Measurements from ENCODE around the gene RARG. TPM values are rescaled to one million over a fixed set of nuclear protein-coding genes. Genes with fewer than 3 reads are reported as not detected.

The RARG gene
- total and polyA plus RNA-seq, 2 donors = 4.6 to 8.5 TPM

DNA sequence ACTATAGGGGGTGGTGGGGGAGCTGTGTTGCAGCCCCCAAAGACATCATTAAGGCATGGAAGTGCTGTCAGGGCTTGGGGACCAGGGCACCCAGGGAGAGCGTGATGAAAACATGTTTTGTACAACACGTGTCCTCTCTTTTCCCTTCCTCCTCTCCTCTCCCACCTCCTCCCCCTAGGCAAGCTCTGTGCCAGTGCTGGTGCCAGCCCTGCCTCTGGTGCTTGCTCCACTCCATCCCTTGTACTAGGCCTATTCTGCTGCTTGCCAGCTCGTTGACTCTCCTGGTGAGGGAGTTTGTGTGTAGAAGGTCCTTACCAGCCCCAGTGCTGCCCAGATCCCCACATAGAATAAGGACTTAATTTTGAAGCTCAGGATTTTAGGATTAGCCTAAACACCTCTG is 3.2 kb upstream of the RARG start:
- H3K9me3 ChIP-seq (ENCODE audit: control insufficient read depth in 2 of 2, insufficient read depth in 1 of 2, low read length in 1 of 2) = peaks cover 0 to 13% of the 10 kb centered on the region in 2 donors
- no peak for DNase-seq (ENCODE audit: low read depth in 6 of 9, low spot score in 9 of 9)
- WGBS = 95% methylated on average over 3 of the region's 3 CpGs
- H3K27me3 ChIP-seq (ENCODE audit: control insufficient read depth in 2 of 2, insufficient read depth in 1 of 2, low read length in 1 of 2) = peaks cover 7 to 43% of the 10 kb centered on the region in 2 donors
- no peak overlapping the region for H3K4me3 ChIP-seq (ENCODE audit: low read length in 2 of 2)
- peaks cover 36 to 60% of the 10 kb centered on the region in 2 donors for H3K4me1 ChIP-seq (ENCODE audit: control insufficient read depth in 2 of 2, insufficient read depth in 2 of 2, low read length in 2 of 2)
- no peaks in the 10 kb centered on the region for H3K36me3 ChIP-seq (ENCODE audit: control insufficient read depth in 2 of 2, insufficient read depth in 2 of 2, low read length in 1 of 2)
- H3K27ac ChIP-seq (ENCODE audit: low read depth in 1 of 2, low read length in 1 of 2) = no peak overlapping the region

DNA sequence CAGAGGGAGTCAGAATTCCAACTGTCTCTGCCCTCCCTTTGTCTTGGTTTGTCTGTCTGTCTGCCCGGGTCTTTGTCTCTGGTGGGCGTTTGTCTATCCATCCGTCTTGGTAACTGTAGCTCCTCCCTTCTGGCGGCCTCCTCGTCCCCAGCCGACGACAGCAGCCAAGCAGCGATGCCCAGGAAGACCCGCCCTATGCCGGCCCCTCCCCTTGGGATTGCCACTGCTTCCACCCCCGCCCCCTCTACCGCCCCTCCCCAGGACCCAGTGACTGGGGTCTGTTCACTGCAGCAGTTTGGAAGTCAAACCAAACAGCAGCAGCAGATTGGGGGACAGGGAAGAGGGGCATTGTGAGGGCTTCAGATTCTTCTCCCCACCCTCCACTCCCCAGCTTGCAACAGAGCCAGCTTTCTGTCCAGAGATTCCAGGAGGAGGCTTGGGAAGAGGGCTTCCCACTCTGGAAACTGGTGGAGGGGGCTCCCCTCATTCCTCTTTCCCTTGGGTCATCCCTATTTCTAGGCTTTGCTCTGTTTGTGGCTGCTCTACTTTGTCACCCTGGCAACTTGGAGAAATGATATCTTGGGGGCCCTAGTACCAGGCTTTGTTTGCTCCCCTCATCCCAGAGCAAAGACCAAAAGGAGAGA is 2.4 kb upstream of the RARG start:
- WGBS = 18% methylated on average over 12 of the region's 12 CpGs
- H3K36me3 ChIP-seq (ENCODE audit: control insufficient read depth in 2 of 2, insufficient read depth in 2 of 2, low read length in 1 of 2) = no peaks in the 10 kb centered on the region
- H3K9me3 ChIP-seq (ENCODE audit: control insufficient read depth in 2 of 2, insufficient read depth in 1 of 2, low read length in 1 of 2) = peaks cover 0 to 13% of the 10 kb centered on the region in 2 donors
- DNase-seq (ENCODE audit: low read depth in 6 of 9, low spot score in 9 of 9) = no peak
- no peak overlapping the region for H3K4me3 ChIP-seq (ENCODE audit: low read length in 2 of 2)
- no peak overlapping the region for H3K27ac ChIP-seq (ENCODE audit: low read depth in 1 of 2, low read length in 1 of 2)
- peaks cover 36 to 60% of the 10 kb centered on the region in 2 donors for H3K4me1 ChIP-seq (ENCODE audit: control insufficient read depth in 2 of 2, insufficient read depth in 2 of 2, low read length in 2 of 2)
- peaks cover 7 to 48% of the 10 kb centered on the region in 2 donors for H3K27me3 ChIP-seq (ENCODE audit: control insufficient read depth in 2 of 2, insufficient read depth in 1 of 2, low read length in 1 of 2)

DNA sequence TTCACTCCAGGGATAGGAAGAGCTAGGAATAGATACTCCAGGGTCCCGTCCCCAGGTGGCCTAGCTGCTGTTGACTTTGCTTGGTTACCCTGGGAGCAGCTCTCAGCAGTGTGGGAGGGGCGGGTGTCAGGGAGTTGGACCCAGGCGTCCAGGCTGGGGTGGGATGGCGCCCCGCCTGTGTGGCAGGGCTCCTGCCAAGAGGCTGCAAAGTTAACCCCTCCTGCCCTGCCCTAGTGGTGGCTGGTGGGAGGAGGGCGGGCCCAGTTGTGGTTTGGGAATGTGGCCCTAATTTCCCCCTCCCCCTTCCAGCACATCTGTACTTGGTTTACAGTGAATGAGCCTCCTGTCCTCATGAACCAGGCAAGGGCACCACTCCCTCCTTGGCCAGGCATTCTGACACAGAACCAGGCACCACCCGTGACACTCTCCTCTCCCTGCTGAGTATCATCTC is 1.7 kb upstream of the RARG start:
- H3K9me3 ChIP-seq (ENCODE audit: control insufficient read depth in 2 of 2, insufficient read depth in 1 of 2, low read length in 1 of 2) = peaks cover 0 to 13% of the 10 kb centered on the region in 2 donors
- 83% methylated on average over 7 of the region's 7 CpGs for WGBS
- no peaks in the 10 kb centered on the region for H3K36me3 ChIP-seq (ENCODE audit: control insufficient read depth in 2 of 2, insufficient read depth in 2 of 2, low read length in 1 of 2)
- H3K4me3 ChIP-seq (ENCODE audit: low read length in 2 of 2) = no peak overlapping the region
- DNase-seq (ENCODE audit: low read depth in 6 of 9, low spot score in 9 of 9) = no peak
- no peak overlapping the region for H3K27ac ChIP-seq (ENCODE audit: low read depth in 1 of 2, low read length in 1 of 2)
- peaks cover 36 to 60% of the 10 kb centered on the region in 2 donors for H3K4me1 ChIP-seq (ENCODE audit: control insufficient read depth in 2 of 2, insufficient read depth in 2 of 2, low read length in 2 of 2)
- peaks cover 7 to 50% of the 10 kb centered on the region in 2 donors for H3K27me3 ChIP-seq (ENCODE audit: control insufficient read depth in 2 of 2, insufficient read depth in 1 of 2, low read length in 1 of 2)

DNA sequence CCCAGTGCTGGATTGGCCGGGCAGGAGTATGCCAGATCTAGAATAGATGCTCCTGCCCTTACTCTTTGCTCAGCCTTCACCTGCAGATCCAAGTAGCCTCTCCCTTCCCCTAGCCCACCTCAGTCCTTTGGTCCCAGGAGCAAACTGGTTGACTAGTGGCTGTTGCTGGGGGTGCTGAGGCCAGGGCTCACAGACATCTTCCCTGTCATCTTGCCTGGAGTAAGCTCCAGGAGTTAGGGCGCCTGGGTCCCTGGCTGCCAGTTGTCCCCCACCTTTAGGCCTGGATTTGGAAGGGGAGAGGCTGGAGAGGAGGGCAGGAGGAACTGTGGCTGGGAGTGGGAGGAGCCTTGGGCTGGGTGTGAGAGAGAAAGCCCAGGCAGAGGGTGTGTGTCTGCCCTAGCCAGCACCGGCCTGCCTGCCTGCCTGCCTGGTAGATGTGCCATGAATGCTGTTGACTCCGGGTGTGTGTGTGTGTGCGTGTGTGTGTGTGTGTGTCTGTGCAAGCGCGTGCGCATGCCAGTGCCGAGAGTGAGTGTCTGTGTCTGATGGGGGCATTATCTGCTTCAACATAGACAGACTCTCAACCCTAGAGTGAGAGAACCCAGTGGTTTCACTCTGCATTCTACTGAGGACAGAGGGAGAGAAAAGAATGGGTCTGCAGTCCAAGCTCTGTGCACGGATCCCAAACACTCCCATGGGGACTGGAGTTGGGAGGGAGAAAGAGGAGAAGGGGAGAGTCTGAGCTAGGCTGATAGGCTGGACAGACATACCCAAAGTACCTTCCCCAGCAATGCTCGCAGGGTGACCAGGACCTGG is 845 bp upstream of the RARG start:
- H3K36me3 ChIP-seq (ENCODE audit: control insufficient read depth in 2 of 2, insufficient read depth in 2 of 2, low read length in 1 of 2) = no peaks in the 10 kb centered on the region
- peaks cover 36 to 60% of the 10 kb centered on the region in 2 donors for H3K4me1 ChIP-seq (ENCODE audit: control insufficient read depth in 2 of 2, insufficient read depth in 2 of 2, low read length in 2 of 2)
- H3K4me3 ChIP-seq (ENCODE audit: low read length in 2 of 2) = peak overlapping the region; percentile 21 to 49
- peaks cover 7 to 50% of the 10 kb centered on the region in 2 donors for H3K27me3 ChIP-seq (ENCODE audit: control insufficient read depth in 2 of 2, insufficient read depth in 1 of 2, low read length in 1 of 2)
- H3K27ac ChIP-seq (ENCODE audit: low read depth in 1 of 2, low read length in 1 of 2) = no peak overlapping the region
- peak in 1 of 9 donors; percentile 42 for DNase-seq (ENCODE audit: low read depth in 6 of 9, low spot score in 9 of 9)
- WGBS = 35% methylated on average over 11 of the region's 11 CpGs
- peaks cover 0 to 13% of the 10 kb centered on the region in 2 donors for H3K9me3 ChIP-seq (ENCODE audit: control insufficient read depth in 2 of 2, insufficient read depth in 1 of 2, low read length in 1 of 2)

DNA sequence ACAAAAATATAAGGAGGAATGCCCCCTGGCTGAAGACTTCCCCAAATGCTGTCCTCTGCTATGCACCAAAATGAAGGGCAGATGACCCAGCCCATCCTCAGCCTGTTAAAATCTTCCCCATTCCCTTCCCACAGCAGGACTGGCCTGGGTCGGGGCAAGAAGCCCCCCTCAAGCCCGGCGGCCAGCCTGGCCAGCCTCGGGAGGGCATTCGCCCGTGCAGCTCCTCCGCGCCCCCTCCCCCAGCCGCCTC is 413 bp downstream of the RARG start:
- H3K4me3 ChIP-seq (ENCODE audit: low read length in 2 of 2) = peak overlapping the region; percentile 23 to 49
- peaks cover 7 to 50% of the 10 kb centered on the region in 2 donors for H3K27me3 ChIP-seq (ENCODE audit: control insufficient read depth in 2 of 2, insufficient read depth in 1 of 2, low read length in 1 of 2)
- 7% methylated on average over 9 of the region's 9 CpGs for WGBS
- H3K36me3 ChIP-seq (ENCODE audit: control insufficient read depth in 2 of 2, insufficient read depth in 2 of 2, low read length in 1 of 2) = no peaks in the 10 kb centered on the region
- no peak overlapping the region for H3K27ac ChIP-seq (ENCODE audit: low read depth in 1 of 2, low read length in 1 of 2)
- peaks cover 35 to 56% of the 10 kb centered on the region in 2 donors for H3K4me1 ChIP-seq (ENCODE audit: control insufficient read depth in 2 of 2, insufficient read depth in 2 of 2, low read length in 2 of 2)
- H3K9me3 ChIP-seq (ENCODE audit: control insufficient read depth in 2 of 2, insufficient read depth in 1 of 2, low read length in 1 of 2) = peaks cover 0 to 13% of the 10 kb centered on the region in 2 donors
- DNase-seq (ENCODE audit: low read depth in 6 of 9, low spot score in 9 of 9) = no peak

DNA sequence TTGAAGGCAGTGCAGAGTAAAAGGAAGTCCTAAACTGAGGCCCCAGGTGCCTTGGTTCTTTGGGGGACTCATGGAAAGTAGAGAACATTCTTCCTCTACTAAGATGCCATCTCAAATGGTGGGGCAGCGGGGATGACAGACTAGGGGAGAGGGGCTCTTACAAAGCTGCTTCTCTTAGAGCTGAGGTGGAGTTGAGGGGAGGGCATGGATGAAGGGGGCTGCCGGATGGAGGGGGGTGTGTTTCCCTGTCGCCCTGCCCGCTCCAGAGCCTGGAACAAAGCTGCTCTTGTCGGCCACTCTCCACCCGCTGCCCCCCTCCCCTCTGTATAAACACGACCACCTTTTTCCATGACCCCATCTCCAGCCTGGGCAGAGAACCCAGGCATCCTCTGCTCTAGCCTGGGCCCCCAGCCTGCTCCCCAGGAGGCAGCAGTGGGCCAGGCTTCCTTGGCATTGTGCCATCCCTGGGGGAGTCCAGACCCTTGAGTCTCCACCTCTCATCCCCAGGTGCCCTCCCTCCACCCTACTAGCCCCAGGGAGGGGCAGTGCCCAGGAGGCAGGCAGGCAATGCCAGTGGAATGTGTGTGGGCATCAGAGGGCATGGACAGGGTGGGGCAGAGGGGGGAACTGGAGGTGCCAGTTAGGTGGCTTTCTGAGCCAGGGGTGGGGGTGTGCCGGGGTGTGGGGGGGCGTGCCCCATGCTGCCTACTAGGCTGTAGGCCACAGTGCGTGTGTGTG is 1.7 kb downstream of the RARG start:
- H3K4me1 ChIP-seq (ENCODE audit: control insufficient read depth in 2 of 2, insufficient read depth in 2 of 2, low read length in 2 of 2) = peaks cover 22 to 50% of the 10 kb centered on the region in 2 donors

DNA sequence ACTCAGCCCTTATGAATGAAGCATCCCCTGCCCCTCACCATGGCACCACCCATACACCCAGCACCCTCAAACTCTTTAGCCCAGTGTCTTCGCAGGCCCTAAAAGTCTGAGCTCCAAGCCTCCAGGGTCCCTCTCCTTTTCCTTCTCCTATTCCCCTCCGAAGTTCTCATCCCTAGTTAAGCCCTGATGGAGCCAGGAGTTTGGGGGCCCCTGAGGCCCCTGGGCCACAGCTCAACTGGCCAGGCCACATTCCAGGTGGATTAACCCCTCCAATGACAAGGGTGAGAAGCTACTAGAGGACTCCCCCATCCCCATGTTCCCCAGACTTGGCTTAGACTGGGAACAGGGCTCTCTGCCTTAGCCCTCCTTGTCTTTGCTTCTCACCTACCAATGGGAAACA is 2.6 kb downstream of the RARG start:
- Histone ChIP-seq H3K27me3 (ENCODE audit: control insufficient read depth in 2 of 2, insufficient read depth in 1 of 2, low read length in 1 of 2) (peaks cover 7 to 47% of the 10 kb centered on the region in 2 donors), H3K9me3 (ENCODE audit: control insufficient read depth in 2 of 2, insufficient read depth in 1 of 2, low read length in 1 of 2) (peaks cover 0 to 13% of the 10 kb centered on the region in 2 donors), H3K27ac (ENCODE audit: low read depth in 1 of 2, low read length in 1 of 2) (no peak overlapping the region), H3K4me1 (ENCODE audit: control insufficient read depth in 2 of 2, insufficient read depth in 2 of 2, low read length in 2 of 2) (peaks cover 17 to 50% of the 10 kb centered on the region in 2 donors), H3K4me3 (ENCODE audit: low read length in 2 of 2) (no peak overlapping the region), H3K36me3 (ENCODE audit: control insufficient read depth in 2 of 2, insufficient read depth in 2 of 2, low read length in 1 of 2) (no peaks in the 10 kb centered on the region)
- WGBS = 100% methylated on average over 2 of the region's 2 CpGs
- no peak for DNase-seq (ENCODE audit: low read depth in 6 of 9, low spot score in 9 of 9)

More for the DNA sequence above, 1.7 kb downstream of the RARG start:
- WGBS = 96% methylated on average over 10 of the region's 10 CpGs
- DNase-seq (ENCODE audit: low read depth in 6 of 9, low spot score in 9 of 9) = no peak
- H3K36me3 ChIP-seq (ENCODE audit: control insufficient read depth in 2 of 2, insufficient read depth in 2 of 2, low read length in 1 of 2) = no peaks in the 10 kb centered on the region
- H3K27ac ChIP-seq (ENCODE audit: low read depth in 1 of 2, low read length in 1 of 2) = no peak overlapping the region
- H3K27me3 ChIP-seq (ENCODE audit: control insufficient read depth in 2 of 2, insufficient read depth in 1 of 2, low read length in 1 of 2) = peaks cover 7 to 50% of the 10 kb centered on the region in 2 donors
- H3K4me3 ChIP-seq (ENCODE audit: low read length in 2 of 2) = no peak overlapping the region
- peaks cover 0 to 13% of the 10 kb centered on the region in 2 donors for H3K9me3 ChIP-seq (ENCODE audit: control insufficient read depth in 2 of 2, insufficient read depth in 1 of 2, low read length in 1 of 2)

DNA sequence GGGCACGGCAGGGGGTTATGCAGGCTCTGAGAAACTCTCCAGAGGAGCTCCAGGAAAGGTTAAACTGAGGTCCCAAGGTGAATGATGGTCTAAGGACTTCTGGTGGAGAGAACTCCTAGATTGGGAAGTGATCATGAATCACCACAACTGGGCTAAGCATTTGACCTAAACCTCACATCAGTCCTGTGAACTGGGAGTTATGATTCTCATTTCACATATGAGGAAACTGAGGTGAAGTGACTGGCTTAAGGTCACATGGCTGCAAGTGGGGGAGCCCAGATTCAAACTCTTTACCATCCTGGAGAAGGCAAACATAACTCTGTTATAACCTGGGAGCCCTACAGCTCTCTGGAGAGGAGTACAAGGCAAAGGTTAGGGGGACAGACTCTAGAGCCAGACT is 4.2 kb downstream of the RARG start:
- Histone ChIP-seq H3K27ac (ENCODE audit: low read depth in 1 of 2, low read length in 1 of 2) (no peak overlapping the region), H3K4me3 (ENCODE audit: low read length in 2 of 2) (no peak overlapping the region), H3K9me3 (ENCODE audit: control insufficient read depth in 2 of 2, insufficient read depth in 1 of 2, low read length in 1 of 2) (peaks cover 0 to 7% of the 10 kb centered on the region in 2 donors), H3K36me3 (ENCODE audit: control insufficient read depth in 2 of 2, insufficient read depth in 2 of 2, low read length in 1 of 2) (no peaks in the 10 kb centered on the region), H3K27me3 (ENCODE audit: control insufficient read depth in 2 of 2, insufficient read depth in 1 of 2, low read length in 1 of 2) (peaks cover 7 to 33% of the 10 kb centered on the region in 2 donors), H3K4me1 (ENCODE audit: control insufficient read depth in 2 of 2, insufficient read depth in 2 of 2, low read length in 2 of 2) (peaks cover 18 to 50% of the 10 kb centered on the region in 2 donors)
- 94% methylated on average over 1 of the region's 1 CpG for WGBS
- DNase-seq (ENCODE audit: low read depth in 6 of 9, low spot score in 9 of 9) = no peak

DNA sequence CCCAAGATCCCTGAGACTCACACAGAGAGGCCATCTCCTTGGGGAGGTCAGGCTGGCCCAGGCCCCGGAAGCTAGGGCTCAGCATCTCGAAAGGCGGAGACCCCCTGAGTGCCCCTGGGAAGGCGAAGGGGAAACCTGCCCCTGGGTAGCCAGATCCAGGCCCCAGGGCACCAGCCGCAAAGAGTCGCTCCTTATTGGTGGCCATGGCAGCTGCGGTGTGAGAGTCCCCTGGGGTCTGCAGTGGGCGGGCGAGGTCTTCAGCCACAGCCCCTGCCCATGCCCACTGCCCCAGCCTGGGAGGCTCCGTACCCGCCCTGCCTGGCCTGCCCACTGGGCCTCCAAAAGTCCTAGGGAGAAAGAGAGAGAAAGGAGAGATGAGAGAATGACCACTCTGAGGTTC is 4.7 kb downstream of the RARG start:
- peaks cover 7 to 32% of the 10 kb centered on the region in 2 donors for H3K27me3 ChIP-seq (ENCODE audit: control insufficient read depth in 2 of 2, insufficient read depth in 1 of 2, low read length in 1 of 2)
- peaks cover 16 to 50% of the 10 kb centered on the region in 2 donors for H3K4me1 ChIP-seq (ENCODE audit: control insufficient read depth in 2 of 2, insufficient read depth in 2 of 2, low read length in 2 of 2)
- WGBS = over 99% methylated on average over 11 of the region's 11 CpGs
- H3K4me3 ChIP-seq (ENCODE audit: low read length in 2 of 2) = no peak overlapping the region
- no peak overlapping the region for H3K27ac ChIP-seq (ENCODE audit: low read depth in 1 of 2, low read length in 1 of 2)
- no peaks in the 10 kb centered on the region for H3K36me3 ChIP-seq (ENCODE audit: control insufficient read depth in 2 of 2, insufficient read depth in 2 of 2, low read length in 1 of 2)
- DNase-seq (ENCODE audit: low read depth in 6 of 9, low spot score in 9 of 9) = no peak
- H3K9me3 ChIP-seq (ENCODE audit: control insufficient read depth in 2 of 2, insufficient read depth in 1 of 2, low read length in 1 of 2) = peaks cover 0 to 7% of the 10 kb centered on the region in 2 donors
